GM12878 (cell line): ENCODE data around the gene SLC4A3. TPM values are rescaled to one million over a fixed set of nuclear protein-coding genes. Genes with fewer than 3 reads are reported as not detected.

ENCODE experiments used
- ATAC-seq: fragments of 200-7000 bp; cut with Tn5 transposase; 3 replicates; pipeline ENCODE4 v1.9.1; 2020; ENCODE audit warnings: mild to moderate bottlenecking, moderate library complexity
- BruUV-seq: library from RNA; stranded (reverse); fragments of 400-500 nt; replicated peaks from 2 replicates; lab custom pipeline; 2021; lab: Mats Ljungman, UMichigan
- CTCF ChIA-PET: fragments of 300-600 bp; sonication (Branson Sonifier 250); formaldehyde crosslinking; extraction: SDS; loops from one replicate; lab custom pipeline; 2021; ENCODE audit warnings: inconsistent platforms; lab: Yijun Ruan, JAX
- POLR2A ChIA-PET: fragments of 350-600 bp; formaldehyde crosslinking; extraction: SDS; loops from one replicate; lab custom pipeline; 2021; ENCODE audit warnings: inconsistent platforms; lab: Charles Lee
- RAD21 ChIA-PET: fragments of 300-600 bp; sonication (Branson Sonifier 250); formaldehyde crosslinking; loops from one replicate; lab custom pipeline; 2023; ENCODE audit warnings: antibody characterized with exemption; ENCODE audit not compliant: unreplicated experiment; lab: Charles Lee
- SMC1A ChIA-PET: fragments of 300-600 bp; sonication (Branson Sonifier 250); formaldehyde crosslinking; loops from one replicate; lab custom pipeline; 2023; ENCODE audit not compliant: unreplicated experiment, uncharacterized antibody; lab: Charles Lee
- DNase-seq: peaks from one replicate; pipeline ENCODE4 v3.0.0-alpha.2; 2011; ENCODE audit warnings: low read depth, low spot score
- FAIRE-seq: peaks from 3 replicates; lab custom pipeline; 2011; peaks lifted over from hg19 to GRCh38; lab: Jason Lieb, UNC
- H2AFZ ChIP-seq: 2 replicates; pipeline ENCODE4 v1.6.0; 2011; ENCODE audit warnings: low read depth, low read length, control low read depth; ENCODE audit not compliant: control insufficient read depth
- H3K27ac ChIP-seq: 2 replicates; pipeline ENCODE4 v1.5.1; 2011; ENCODE audit warnings: control low read depth; ENCODE audit not compliant: control insufficient read depth, insufficient read depth
- H3K27me3 ChIP-seq, 2 experiments: replicated peaks in 1 of 2; 2 replicates each; pipeline versions ENCODE4 v1.6.0 to v1.6.1; 2011; ENCODE audit warnings: low read length in 1 of 2; ENCODE audit not compliant: control insufficient read depth in 2 of 2, insufficient read depth in 2 of 2
- H3K36me3 ChIP-seq, 2 experiments: 2 replicates each; pipeline ENCODE4 v1.5.1; 2011; ENCODE audit warnings: low read length in 1 of 2; ENCODE audit not compliant: control insufficient read depth in 2 of 2, insufficient read depth in 2 of 2
- H3K4me1 ChIP-seq: 2 replicates; pipeline ENCODE4 v1.6.1; 2011; ENCODE audit warnings: mild to moderate bottlenecking, low read length, moderate library complexity, mixed read lengths; ENCODE audit not compliant: control insufficient read depth, insufficient read depth
- H3K4me2 ChIP-seq: 2 replicates; pipeline ENCODE4 v1.6.0; 2011; ENCODE audit warnings: control low read depth; ENCODE audit not compliant: control insufficient read depth, insufficient read depth
- H3K4me3 ChIP-seq: fragments of 200-600 bp; sonication (generic); 2 replicates; pipeline ENCODE4 v1.5.1; 2016
- H3K79me2 ChIP-seq: 2 replicates; pipeline ENCODE4 v1.6.0; 2011; ENCODE audit warnings: low read length; ENCODE audit not compliant: control insufficient read depth, insufficient read depth
- H3K9ac ChIP-seq: 2 replicates; pipeline ENCODE4 v1.8.0; 2011; ENCODE audit warnings: low read length, control low read depth, mixed read lengths; ENCODE audit not compliant: control insufficient read depth, insufficient read depth
- H3K9me3 ChIP-seq: replicated peaks from 3 replicates; pipeline ENCODE4 v1.5.1; 2011; ENCODE audit warnings: mild to moderate bottlenecking, low read length; ENCODE audit not compliant: control insufficient read depth, insufficient read depth
- H4K20me1 ChIP-seq: 2 replicates; pipeline ENCODE4 v1.6.0; 2011; ENCODE audit not compliant: control insufficient read depth, insufficient read depth
- BMI1 ChIP-seq: fragments of 450-650 bp; IDR thresholded peaks from 2 replicates; pipeline ENCODE4 v1.6.1; 2016; ENCODE audit warnings: mild to moderate bottlenecking, moderate library complexity, borderline replicate concordance
- CBX3 ChIP-seq: fragments of 200-600 bp; sonication (generic); IDR thresholded peaks from 2 replicates; pipeline ENCODE4 v1.6.1; 2016; ENCODE audit warnings: low read depth, borderline replicate concordance
- ESRRA ChIP-seq: IDR thresholded peaks from 2 replicates; pipeline ENCODE4 v1.6.1; 2012; ENCODE audit warnings: mild to moderate bottlenecking, low read length, improper control_type of control experiment
- GATAD2B ChIP-seq: fragments of 450-650 bp; conservative IDR thresholded peaks from 2 replicates; pipeline ENCODE4 v1.6.1; 2017; ENCODE audit warnings: low read depth, mild to moderate bottlenecking, moderate library complexity
- HCFC1 ChIP-seq: fragments of 150-350 bp; IDR thresholded peaks from 2 replicates; pipeline ENCODE4 v1.6.1; 2014; ENCODE audit warnings: low read length
- HDAC2 ChIP-seq: fragments of 200-600 bp; sonication (generic); IDR thresholded peaks from 2 replicates; pipeline ENCODE4 v1.6.1; 2017
- MYB ChIP-seq: fragments of 150-350 bp; IDR thresholded peaks from 2 replicates; pipeline ENCODE4 v1.6.1; 2014; ENCODE audit warnings: mild to moderate bottlenecking, low read depth, low read length, borderline replicate concordance
- POU2F2 ChIP-seq: IDR thresholded peaks from 3 replicates; pipeline ENCODE4 v1.6.1; 2011; ENCODE audit warnings: low read depth, mild to moderate bottlenecking, low read length, borderline replicate concordance
- WGBS: methylation state at CpG from one replicate; pipeline ENCODE4 v1.1.6; 2016; ENCODE audit warnings: low lambda C conversion rate; ENCODE audit not compliant: insufficient replicate concordance, insufficient coverage; ENCODE audit errors: missing lambda C conversion rate; 5-methylcytosine and 5-hydroxymethylcytosine counted together
- in situ Hi-C: fragments of 300-500 bp; cut with MboI; formaldehyde crosslinking; loops from 9 replicates; pipeline ENCODE4 v1.14.3; 2018; ENCODE audit warnings: mixed read lengths
- intact Hi-C: fragments of 100-400 bp; cut with micrococcal nuclease; formaldehyde crosslinking; loops from one replicate; pipeline ENCODE4 v1.14.2; 2022; ENCODE audit not compliant: unreplicated experiment
- polyA plus RNA-seq, 11 experiments: library from polyadenylated mRNA; depleted of rRNA in 4 of 11; unstranded in 6 of 11; stranded (reverse) in 5 of 11; fragments of >200 nt; fragmentation: Nextera tagmentation in 4 of 11; fragmentation: Illumina TruSeq in 1 of 11; extraction: Ambion mirVana in 4 of 11; extraction: Trizol in 1 of 11; gene quantifications; 1 replicate in 1 of 11; 2 replicates in 10 of 11; pipeline versions ENCODE4 v1.2.1 to v1.2.3, GENCODE V29; 2011 to 2016; ENCODE audit warnings: inconsistent platforms in 2 of 11, missing spikeins in 2 of 11, low read depth in 1 of 11
- total RNA-seq, 4 experiments: library from RNA; depleted of rRNA in 3 of 4; stranded (reverse); fragments of >200 nt in 3 of 4; fragmentation: Illumina TruSeq in 1 of 4; extraction: Trizol in 1 of 4; gene quantifications; 2 replicates each; pipeline versions ENCODE4 v1.2.1 to v1.2.3, GENCODE V29; 2013 to 2021

SLC4A3 gene
- total and polyA plus RNA-seq, 10 of the 15 experiments (the other 5 are each of a cell fraction or from before 2014, with no cell fraction given): 0.05 to 0.08 TPM; not detected in 8

DNA sequence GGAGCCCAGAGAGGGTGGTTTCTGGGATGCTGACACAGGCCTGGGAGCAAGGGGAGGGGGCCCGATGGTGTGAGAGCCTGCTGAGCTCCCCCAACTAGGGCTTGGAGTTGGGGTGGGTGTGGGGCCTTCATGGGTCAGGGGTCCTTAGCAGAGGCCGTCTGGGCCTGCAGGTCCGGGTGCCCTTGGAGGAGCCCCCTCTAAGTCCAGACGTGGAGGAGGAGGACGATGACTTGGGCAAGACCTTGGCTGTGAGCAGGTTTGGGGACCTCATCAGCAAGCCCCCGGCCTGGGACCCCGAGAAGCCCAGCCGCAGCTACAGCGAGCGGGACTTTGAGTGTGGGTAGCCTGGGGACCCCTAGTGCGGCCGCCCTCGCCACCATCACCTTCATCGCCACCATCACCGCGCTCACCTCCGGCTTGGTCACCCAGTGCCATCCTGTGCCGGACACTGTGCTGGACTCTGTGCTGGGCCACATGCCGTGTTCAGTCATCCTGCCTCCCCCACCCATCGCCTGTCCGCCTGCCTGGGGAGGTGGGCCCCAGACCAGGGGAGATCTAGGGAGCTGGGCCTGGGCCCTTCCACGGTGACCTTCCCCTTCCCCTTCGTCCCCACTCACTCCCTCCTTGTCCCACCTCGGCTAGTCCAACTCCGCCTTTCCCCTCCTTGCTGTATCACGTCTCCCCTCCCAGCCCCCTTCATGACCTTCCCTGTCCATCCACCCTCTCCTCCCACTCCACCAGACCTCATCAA is 980 bp downstream of the SLC4A3 start (continued):
- TF ChIP-seq CBX3 (no peak), MYB (no peak), HDAC2 (no peak)

DNA sequence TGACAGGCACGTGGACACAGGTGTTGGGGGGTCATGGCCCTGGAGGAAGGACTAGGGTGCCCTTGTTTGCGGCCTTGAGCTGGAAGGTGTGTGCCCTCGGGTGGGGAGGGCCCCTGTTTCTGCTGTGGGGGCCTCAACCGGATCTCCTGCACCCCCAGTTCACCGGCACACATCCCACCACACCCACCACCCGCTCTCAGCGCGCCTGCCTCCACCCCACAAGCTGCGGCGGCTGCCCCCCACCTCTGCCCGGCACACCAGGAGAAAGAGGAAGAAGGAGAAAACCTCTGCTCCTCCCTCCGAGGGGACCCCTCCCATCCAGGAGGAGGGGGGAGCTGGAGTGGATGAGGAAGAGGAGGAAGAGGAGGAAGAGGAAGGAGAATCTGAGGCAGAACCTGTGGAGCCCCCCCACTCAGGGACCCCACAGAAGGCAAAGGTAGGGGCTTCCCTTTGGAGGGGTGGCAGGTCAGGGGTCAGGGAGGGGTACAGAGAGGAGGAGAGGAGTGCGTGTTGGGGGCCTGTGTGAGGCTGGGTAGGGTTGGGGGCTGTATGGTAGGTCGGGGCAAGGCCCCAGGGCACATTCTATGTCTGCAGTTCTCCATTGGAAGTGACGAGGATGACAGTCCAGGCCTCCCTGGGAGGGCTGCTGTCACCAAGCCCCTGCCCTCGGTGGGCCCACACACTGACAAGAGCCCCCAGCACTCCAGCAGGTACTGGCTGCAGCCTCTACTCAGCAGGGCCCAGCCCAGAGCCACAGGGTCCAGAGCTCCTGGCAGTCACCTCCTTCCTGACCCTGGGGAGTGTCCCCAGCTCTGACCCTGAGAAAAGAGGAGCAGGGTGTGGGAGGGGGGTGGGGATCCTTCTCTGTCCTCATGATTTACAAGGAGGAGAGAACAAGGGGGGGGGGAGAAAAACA is 1.8 kb downstream of the SLC4A3 start:
- BruUV-seq: no TSS peak
- Histone ChIP-seq H3K79me2 (no peaks in the 10 kb centered on the region), H3K4me1 (no peaks in the 10 kb centered on the region)
- intact Hi-C loops: no loop called here
- TF ChIP-seq GATAD2B (no peak), HCFC1 (no peak), BMI1 (no peak), POU2F2 (no peak), ESRRA (no peak)
- TF ChIP-seq, all 136 proteins: peak for 0
- Histone ChIP-seq H3K36me3 (no peaks in the 10 kb centered on the region), H3K4me2 (no peak overlapping the region), H3K27me3 (peaks cover 4 to 6% of the 10 kb centered on the region in 2 experiments), H3K9ac (no peak overlapping the region), H3K27ac (no peak overlapping the region), H4K20me1 (no peaks in the 10 kb centered on the region; the same call in 1 of the 2 replicates), H2AFZ (no peak overlapping the region), H3K9me3 (no peaks in the 10 kb centered on the region; the same call in 2 of the 3 replicates), H3K4me3 (no peak overlapping the region)
- FAIRE-seq: no peak
- RAD21 ChIA-PET: no interaction called here
- POLR2A ChIA-PET: no interaction called here
- in situ Hi-C loops: no loop called here
- SMC1A ChIA-PET: no interaction called here
- CTCF ChIA-PET: no interaction called here
- no peak for ATAC-seq
- 7% methylated on average over 13 of the region's 16 CpGs for WGBS
- no peak for DNase-seq
